Left lung (tissue), 10 donors: ENCODE data around the gene ANXA1. TPM values are rescaled to one million over a fixed set of nuclear protein-coding genes. Genes with fewer than 3 reads are reported as not detected.

Experiments
- ATAC-seq: fragments of 200-7000 bp; cut with Tn5 transposase; one replicate; pipeline ENCODE4 v1.9.1; 2020; ENCODE audit warnings: moderate library complexity
- DNase-seq, 4 donors: peaks; one replicate each; pipeline ENCODE4 v3.0.0-alpha.2; 2013 to 2020
- H3K27ac ChIP-seq, 2 donors: fragments of 200-600 bp; sonication (generic) in 1 of 2; one replicate each; pipeline versions ENCODE4 v1.5.0 to v1.8.0; 2020 to 2021
- H3K27me3 ChIP-seq, 2 donors: fragments of 200-600 bp; sonication (generic) in 1 of 2; one replicate each; pipeline versions ENCODE4 v1.5.0 to v1.8.0; 2020 to 2021
- H3K36me3 ChIP-seq, 2 donors: fragments of 200-600 bp; sonication (generic) in 1 of 2; one replicate each; pipeline versions ENCODE4 v1.5.0 to v1.8.0; 2020 to 2021
- H3K4me1 ChIP-seq, 2 donors: fragments of 200-600 bp; one replicate each; pipeline ENCODE4 v1.8.0; 2021
- H3K4me3 ChIP-seq, 2 donors: fragments of 200-600 bp; sonication (generic) in 1 of 2; one replicate each; pipeline versions ENCODE4 v1.5.0 to v1.8.0; 2020 to 2021; ENCODE audit warnings: mild to moderate bottlenecking in 1 of 2
- H3K9me3 ChIP-seq, 2 donors: fragments of 200-600 bp; sonication (generic) in 1 of 2; one replicate each; pipeline versions ENCODE4 v1.5.0 to v1.8.0; 2020 to 2021
- CTCF ChIP-seq, 2 donors: fragments of 200-600 bp; sonication (generic) in 1 of 2; IDR thresholded peaks; one replicate each; pipeline versions ENCODE4 v1.5.0 to v1.8.0; 2021; ENCODE audit warnings: antibody characterized with exemption in 2 of 2
- intact Hi-C, 2 donors: fragments of 100-400 bp; cut with DNase I; formaldehyde crosslinking; loops; one replicate each; pipeline versions ENCODE4 v1.11.2 to v1.14.2; 2022
- polyA plus RNA-seq, 6 donors: library from polyadenylated mRNA; unstranded; fragments of 120-200 nt; gene quantifications; one replicate each; pipeline ENCODE4 v1.2.1, GENCODE V29; 2013; ENCODE audit not compliant: insufficient read length in 6 of 6
- total RNA-seq, 2 donors: library from RNA; stranded (reverse); fragmentation: NEBNext Ultra II Directional; extraction: Animal tissue kit (Norgen Biotek cat#: 25700); gene quantifications; one replicate each; pipeline ENCODE4 v1.2.1, GENCODE V29; 2021
- donor health status: DM: no; HTN: yes; CAD: no.
- donor health status: DM: no; HTN: no; CAD: no.

The ANXA1 gene
- total and polyA plus RNA-seq, 8 donors, result 63.2 to 563 (median 96.0) TPM

- intact Hi-C loops, result no loop called here
- ATAC-seq (no peak), DNase-seq (no peak)
- Histone ChIP-seq H3K4me3 (no peak overlapping the region), H3K9me3 (no peaks in the 10 kb centered on the region), H3K36me3 (no peaks in the 10 kb centered on the region), H3K4me1 (no peaks in the 10 kb centered on the region), H3K27ac (no peak overlapping the region), H3K27me3 (no peaks in the 10 kb centered on the region)
- TF ChIP-seq CTCF (IDR thresholded peaks at IDR 0.05), result no peak
Measured at GRCh38 chr9:73216100-73216499, 64.4 kb downstream of the ANXA1 start.

Other genes with a start within 250 kb of the ANXA1 start
- 100 to 1,000 TPM in 1 of 2 donors, 10 to 100 TPM in 1; 77.7 to 126 TPM for gene ALDH1A1, start 198.8 kb upstream of the ANXA1 start, total RNA-seq
- gene ALDH1A1, start 198.8 kb upstream of the ANXA1 start, polyA plus RNA-seq, result 10 to 100 TPM; 23.2 to 50.6 (median 42.5) TPM